HEK293 (cell line): ENCODE measurements around the gene IRF2.
"Not testable (repeated sequence)": the region's sequence is repeated elsewhere in the genome, so short reads cannot be mapped to it uniquely, and the experiment has no call there.

Experiments
- CTCF ChIA-PET: fragments of 350-600 bp; formaldehyde crosslinking; extraction: SDS; loops from one replicate; lab custom pipeline; 2021; ENCODE audit warnings: antibody characterized with exemption; lab: Yijun Ruan, JAX
- POLR2A ChIA-PET: fragments of 300-600 bp; formaldehyde crosslinking; extraction: SDS; loops from one replicate; lab custom pipeline; 2020; ENCODE audit warnings: antibody characterized with exemption, inconsistent platforms; lab: Yijun Ruan, JAX
- H3K27ac ChIP-seq: fragments of 200-500 bp; sonication (Bioruptor generic); 2 replicates; pipeline ENCODE4 v1.5.1; 2014; ENCODE audit warnings: low read depth, low read length, control low read depth, inconsistent platforms; ENCODE audit errors: extremely low read depth
- H3K36me3 ChIP-seq, 2 experiments: fragments of 200-500 bp in 1 of 2; sonication (Bioruptor generic) in 1 of 2; 1 replicate in 1 of 2; 2 replicates in 1 of 2; pipeline ENCODE4 v1.5.1; 2014 to 2017; ENCODE audit warnings: inconsistent platforms in 2 of 2, low read length in 2 of 2; ENCODE audit not compliant: control insufficient read depth in 2 of 2, insufficient read depth in 1 of 2
- H3K4me1 ChIP-seq: fragments of 200-500 bp; sonication (Bioruptor generic); 2 replicates; pipeline ENCODE4 v1.5.1; 2014; ENCODE audit warnings: mild to moderate bottlenecking, low read length, inconsistent platforms; ENCODE audit not compliant: control insufficient read depth, insufficient read depth
- H3K4me3 ChIP-seq: 2 replicates; pipeline ENCODE4 v1.5.1; 2011; ENCODE audit warnings: low read depth, mild to moderate bottlenecking, control low read depth, low read length, moderate library complexity
- H3K9me3 ChIP-seq: fragments of 200-500 bp; sonication (Bioruptor generic); 2 replicates; pipeline ENCODE4 v1.5.1; 2014; ENCODE audit warnings: low read depth, low read length, inconsistent platforms; ENCODE audit not compliant: control insufficient read depth, insufficient read depth
- HOXD13 ChIP-seq: sonication (generic); formaldehyde crosslinking; IDR thresholded peaks from 2 replicates; pipeline ENCODE4 v1.8.0; 2022; ENCODE audit warnings: missing genetic modification reagents, borderline replicate concordance
- IKZF3 ChIP-seq: fragments of 450-650 bp; IDR thresholded peaks from 2 replicates; pipeline ENCODE4 v1.5.0; 2018; ENCODE audit warnings: missing biosample characterization, mild to moderate bottlenecking, missing genetic modification characterization, moderate library complexity
- KLF1 ChIP-seq: fragments of 450-650 bp; formaldehyde crosslinking; IDR thresholded peaks from 2 replicates; pipeline ENCODE4 v1.5.1; 2016; ENCODE audit warnings: missing biosample characterization, missing genetic modification characterization
- KLF7 ChIP-seq: fragments of 450-650 bp; formaldehyde crosslinking; IDR thresholded peaks from 2 replicates; pipeline ENCODE4 v1.5.1; 2016; ENCODE audit warnings: missing biosample characterization, missing genetic modification characterization, borderline replicate concordance
- MZF1 ChIP-seq: fragments of 450-650 bp; formaldehyde crosslinking; IDR thresholded peaks from 2 replicates; pipeline ENCODE4 v1.5.1; 2017; ENCODE audit warnings: missing biosample characterization, missing genetic modification characterization, borderline replicate concordance
- OSR2 ChIP-seq: fragments of 450-650 bp; formaldehyde crosslinking; IDR thresholded peaks from 2 replicates; pipeline ENCODE4 v1.5.1; 2016; ENCODE audit warnings: missing biosample characterization, missing genetic modification characterization
- PRDM1 ChIP-seq: fragments of 450-650 bp; formaldehyde crosslinking; IDR thresholded peaks from 2 replicates; pipeline ENCODE4; 2016; ENCODE audit warnings: missing biosample characterization, missing genetic modification characterization
- PRDM10 ChIP-seq: fragments of 450-650 bp; formaldehyde crosslinking; IDR thresholded peaks from 2 replicates; pipeline ENCODE4 v1.5.1; 2016; ENCODE audit warnings: missing biosample characterization, missing genetic modification characterization
- SP2 ChIP-seq: fragments of 450-650 bp; formaldehyde crosslinking; IDR thresholded peaks from 2 replicates; pipeline ENCODE4 v1.5.1; 2016; ENCODE audit warnings: missing biosample characterization, missing genetic modification characterization
- ZBTB20 ChIP-seq: fragments of 450-650 bp; formaldehyde crosslinking; IDR thresholded peaks from 2 replicates; pipeline ENCODE4 v1.5.1; 2016; ENCODE audit warnings: missing biosample characterization, missing genetic modification characterization
- ZNF211 ChIP-seq: fragments of 450-650 bp; formaldehyde crosslinking; IDR thresholded peaks from 2 replicates; pipeline ENCODE4 v1.5.1; 2016; ENCODE audit warnings: low read depth, missing biosample characterization, missing genetic modification characterization
- ZNF239 ChIP-seq: fragments of 450-650 bp; formaldehyde crosslinking; IDR thresholded peaks from 2 replicates; pipeline ENCODE4 v1.5.1; 2016; ENCODE audit warnings: missing biosample characterization, missing genetic modification characterization
- ZNF280D ChIP-seq: fragments of 450-650 bp; formaldehyde crosslinking; IDR thresholded peaks from 2 replicates; pipeline ENCODE4 v1.5.1; 2016; ENCODE audit warnings: missing biosample characterization, missing genetic modification characterization
- ZNF324 ChIP-seq: fragments of 450-650 bp; formaldehyde crosslinking; IDR thresholded peaks from 2 replicates; pipeline ENCODE4 v1.5.1; 2016; ENCODE audit warnings: missing biosample characterization, missing genetic modification characterization
- ZNF621 ChIP-seq: fragments of 450-650 bp; formaldehyde crosslinking; IDR thresholded peaks from 2 replicates; pipeline ENCODE4 v1.5.1; 2017; ENCODE audit warnings: missing biosample characterization, missing genetic modification characterization
- ZNF626 ChIP-seq: fragments of 450-650 bp; sonication (Bioruptor Pico); formaldehyde crosslinking; IDR thresholded peaks from 2 replicates; pipeline ENCODE4 v1.5.1; 2018; ENCODE audit warnings: missing biosample characterization, missing genetic modification characterization, inconsistent platforms
- ZNF658 ChIP-seq: fragments of 450-650 bp; formaldehyde crosslinking; IDR thresholded peaks from 2 replicates; pipeline ENCODE4; 2016; ENCODE audit warnings: missing biosample characterization, missing genetic modification characterization
- ZNF76 ChIP-seq: fragments of 450-650 bp; formaldehyde crosslinking; IDR thresholded peaks from 2 replicates; pipeline ENCODE4; 2016; ENCODE audit warnings: low read depth, missing biosample characterization, missing genetic modification characterization, borderline replicate concordance

IRF2 gene

GRCh38 chr4:184343502-184344177, 130.7 kb downstream of the IRF2 start (continued):
- TF ChIP-seq ZNF211 (tag by site-specific recombination) (no peak), OSR2 (tag by site-specific recombination) (peak; percentile 94), ZNF658 (no peak), KLF1 (no peak), SP2 (tag by site-specific recombination) (peak; percentile 35), PRDM10 (tag by site-specific recombination) (peak; percentile 65), ZBTB20 (tag by site-specific recombination) (peak; percentile 90), ZNF626 (tag by site-specific recombination) (no peak), ZNF324 (tag by site-specific recombination) (no peak), IKZF3 (tag by site-specific recombination) (peak; percentile 65; the same call in 1 of the 2 replicates), MZF1 (tag by site-specific recombination) (no peak), HOXD13 (CRISPR knock-in tag) (no peak), ZNF239 (tag by site-specific recombination) (no peak), ZNF280D (tag by site-specific recombination) (no peak), KLF7 (tag by site-specific recombination) (no peak), PRDM1 (no peak), ZNF621 (tag by site-specific recombination) (no peak), ZNF76 (tag by site-specific recombination) (peak; percentile 95)
- TF ChIP-seq, all 188 proteins: peak for 10

GRCh38 chr4:184342857-184343237, 131.5 kb downstream of the IRF2 start:
- ChIA-PET POLR2A (interaction anchor here (0.9 kb wide), 1 partner anchor 108 kb away, joined by 3 read pairs; no protein-coding TSS in a partner anchor), CTCF (interaction anchor here (1.3 kb wide), 1 partner anchor 78 kb away, joined by 3 read pairs; no protein-coding TSS in a partner anchor)
- not testable (repeated sequence) for H3K36me3 ChIP-seq, H3K4me1 ChIP-seq, H3K27ac ChIP-seq, H3K9me3 ChIP-seq, H3K4me3 ChIP-seq
